Measurements from ENCODE around the gene EXOC3. TPM values are rescaled to one million over a fixed set of nuclear protein-coding genes. Genes with fewer than 3 reads are reported as not detected.
"Not testable (repeated sequence)": the region's sequence is repeated elsewhere in the genome, so short reads cannot be mapped to it uniquely, and the experiment has no call there.

The EXOC3 gene
- total RNA-seq, 1 donor from 2014 or later, result 43.9 TPM

DNA sequence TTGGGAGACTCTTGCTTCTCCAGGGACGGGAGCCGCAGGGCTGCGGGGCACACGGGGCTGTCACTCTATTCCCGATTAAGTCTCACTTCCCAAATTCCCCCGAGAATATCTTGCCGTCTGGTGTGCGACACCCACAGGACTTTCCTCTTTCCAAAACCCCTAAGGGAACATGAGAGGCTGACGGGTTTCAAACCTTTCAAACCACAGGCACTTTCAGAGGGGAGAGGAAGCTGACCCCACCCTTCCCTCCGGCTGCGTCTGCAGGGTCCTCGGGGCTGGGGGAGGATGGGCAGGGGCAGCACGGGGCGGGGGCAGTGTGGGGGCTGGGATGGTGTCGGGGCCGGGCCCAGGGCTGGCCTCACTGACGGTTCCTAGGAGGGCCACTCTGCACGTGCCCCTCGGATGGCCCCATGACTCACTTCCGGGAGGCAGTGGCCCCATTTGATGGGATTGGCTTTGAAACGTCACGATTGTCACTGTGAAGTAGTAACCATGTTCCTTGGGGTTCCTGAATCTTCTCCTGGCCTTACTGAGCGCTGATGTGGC is 43.0 kb downstream of the EXOC3 start:
- Mint-ChIP-seq H3K27me3 (ENCODE audit: unreplicated experiment) (peaks cover 2% of the 10 kb centered on the region), H3K36me3 (ENCODE audit: low read depth, unreplicated experiment) (no peaks in the 10 kb centered on the region), H3K4me1 (ENCODE audit: unreplicated experiment) (no peaks in the 10 kb centered on the region), H3K27ac (ENCODE audit: unreplicated experiment) (no peak overlapping the region), H3K9me3 (ENCODE audit: unreplicated experiment) (no peaks in the 10 kb centered on the region), H3K4me3 (ENCODE audit: unreplicated experiment) (no peak overlapping the region)
- no peak for DNase-seq (ENCODE audit: low spot score)
- TF ChIP-seq, protein P1, sequence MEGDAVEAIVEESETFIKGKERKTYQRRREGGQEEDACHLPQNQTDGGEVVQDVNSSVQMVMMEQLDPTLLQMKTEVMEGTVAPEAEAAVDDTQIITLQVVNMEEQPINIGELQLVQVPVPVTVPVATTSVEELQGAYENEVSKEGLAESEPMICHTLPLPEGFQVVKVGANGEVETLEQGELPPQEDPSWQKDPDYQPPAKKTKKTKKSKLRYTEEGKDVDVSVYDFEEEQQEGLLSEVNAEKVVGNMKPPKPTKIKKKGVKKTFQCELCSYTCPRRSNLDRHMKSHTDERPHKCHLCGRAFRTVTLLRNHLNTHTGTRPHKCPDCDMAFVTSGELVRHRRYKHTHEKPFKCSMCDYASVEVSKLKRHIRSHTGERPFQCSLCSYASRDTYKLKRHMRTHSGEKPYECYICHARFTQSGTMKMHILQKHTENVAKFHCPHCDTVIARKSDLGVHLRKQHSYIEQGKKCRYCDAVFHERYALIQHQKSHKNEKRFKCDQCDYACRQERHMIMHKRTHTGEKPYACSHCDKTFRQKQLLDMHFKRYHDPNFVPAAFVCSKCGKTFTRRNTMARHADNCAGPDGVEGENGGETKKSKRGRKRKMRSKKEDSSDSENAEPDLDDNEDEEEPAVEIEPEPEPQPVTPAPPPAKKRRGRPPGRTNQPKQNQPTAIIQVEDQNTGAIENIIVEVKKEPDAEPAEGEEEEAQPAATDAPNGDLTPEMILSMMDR (IDR thresholded peaks at IDR 0.05; ENCODE audit: unreplicated experiment), result no peak

- not testable (repeated sequence) for H3K4me1 Mint-ChIP-seq (ENCODE audit: unreplicated experiment); H3K27me3 Mint-ChIP-seq (ENCODE audit: unreplicated experiment); H3K27ac Mint-ChIP-seq (ENCODE audit: unreplicated experiment); H3K36me3 Mint-ChIP-seq (ENCODE audit: low read depth, unreplicated experiment); H3K4me3 Mint-ChIP-seq (ENCODE audit: unreplicated experiment); DNase-seq (ENCODE audit: low spot score); H3K9me3 Mint-ChIP-seq (ENCODE audit: unreplicated experiment)
These were observed 43.6 kb downstream of the EXOC3 start for GRCh38 chr5:486597-486996.

GRCh38 chr5:488241-488640 is 45.3 kb downstream of the EXOC3 start:
- H3K27me3 Mint-ChIP-seq (ENCODE audit: unreplicated experiment), result peaks cover 7% of the 10 kb centered on the region
- H3K9me3 Mint-ChIP-seq (ENCODE audit: unreplicated experiment), result no peaks in the 10 kb centered on the region
- TF ChIP-seq, protein P1 (IDR thresholded peaks at IDR 0.05; ENCODE audit: unreplicated experiment), result no peak
- H3K4me1 Mint-ChIP-seq (ENCODE audit: unreplicated experiment), result no peaks in the 10 kb centered on the region
- DNase-seq (ENCODE audit: low spot score), result no peak
- no peak overlapping the region for H3K27ac Mint-ChIP-seq (ENCODE audit: unreplicated experiment)
- H3K4me3 Mint-ChIP-seq (ENCODE audit: unreplicated experiment), result no peak overlapping the region
- no peaks in the 10 kb centered on the region for H3K36me3 Mint-ChIP-seq (ENCODE audit: low read depth, unreplicated experiment)

GRCh38 chr5:488744-489688 is 46.0 kb downstream of the EXOC3 start:
- H3K36me3 Mint-ChIP-seq (ENCODE audit: low read depth, unreplicated experiment), result no peaks in the 10 kb centered on the region
- TF ChIP-seq, protein P1 (IDR thresholded peaks at IDR 0.05; ENCODE audit: unreplicated experiment), result no peak
- no peak overlapping the region for H3K4me3 Mint-ChIP-seq (ENCODE audit: unreplicated experiment)
- no peak overlapping the region for H3K27ac Mint-ChIP-seq (ENCODE audit: unreplicated experiment)
- DNase-seq (ENCODE audit: low spot score), result no peak
- no peaks in the 10 kb centered on the region for H3K9me3 Mint-ChIP-seq (ENCODE audit: unreplicated experiment)
- no peaks in the 10 kb centered on the region for H3K4me1 Mint-ChIP-seq (ENCODE audit: unreplicated experiment)
- peaks cover 7% of the 10 kb centered on the region for H3K27me3 Mint-ChIP-seq (ENCODE audit: unreplicated experiment)

DNA sequence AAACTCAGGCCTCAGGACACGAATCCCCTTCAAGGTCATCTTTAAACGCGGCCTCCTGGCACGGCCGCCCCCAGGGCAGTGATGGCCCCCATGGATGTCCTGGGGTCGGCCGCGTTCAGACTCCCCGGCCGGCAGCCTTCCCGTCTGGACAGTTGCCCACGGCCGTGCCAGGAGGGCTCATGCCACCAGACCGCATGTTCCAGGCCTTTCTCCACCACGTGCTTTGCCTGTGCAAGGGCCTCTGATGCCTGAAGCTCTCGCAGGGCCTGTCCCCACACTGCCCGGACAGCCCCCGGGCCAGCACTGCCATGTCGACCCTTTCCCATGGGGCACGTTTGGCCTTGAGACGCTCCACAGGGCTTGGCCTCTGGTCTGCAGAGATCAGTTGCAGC is 46.7 kb downstream of the EXOC3 start:
- no peaks in the 10 kb centered on the region for H3K9me3 Mint-ChIP-seq (ENCODE audit: unreplicated experiment)
- TF ChIP-seq, protein P1 (IDR thresholded peaks at IDR 0.05; ENCODE audit: unreplicated experiment), result no peak
- no peak overlapping the region for H3K4me3 Mint-ChIP-seq (ENCODE audit: unreplicated experiment)
- H3K27ac Mint-ChIP-seq (ENCODE audit: unreplicated experiment), result no peak overlapping the region
- H3K36me3 Mint-ChIP-seq (ENCODE audit: low read depth, unreplicated experiment), result no peaks in the 10 kb centered on the region
- H3K4me1 Mint-ChIP-seq (ENCODE audit: unreplicated experiment), result no peaks in the 10 kb centered on the region
- no peak for DNase-seq (ENCODE audit: low spot score)
- peaks cover 7% of the 10 kb centered on the region for H3K27me3 Mint-ChIP-seq (ENCODE audit: unreplicated experiment)

All from endothelial cell (in vitro differentiated cells).